Endometrium (tissue), 2 donors: ENCODE data around the gene GPN2.

Experiments used
- FAIRE-seq: peaks from 2 replicates; lab custom pipeline; 2012; peaks lifted over from hg19 to GRCh38; lab: Jason Lieb, UNC
- donor health status: control.
- donor health status: control.

GPN2 gene

DNA sequence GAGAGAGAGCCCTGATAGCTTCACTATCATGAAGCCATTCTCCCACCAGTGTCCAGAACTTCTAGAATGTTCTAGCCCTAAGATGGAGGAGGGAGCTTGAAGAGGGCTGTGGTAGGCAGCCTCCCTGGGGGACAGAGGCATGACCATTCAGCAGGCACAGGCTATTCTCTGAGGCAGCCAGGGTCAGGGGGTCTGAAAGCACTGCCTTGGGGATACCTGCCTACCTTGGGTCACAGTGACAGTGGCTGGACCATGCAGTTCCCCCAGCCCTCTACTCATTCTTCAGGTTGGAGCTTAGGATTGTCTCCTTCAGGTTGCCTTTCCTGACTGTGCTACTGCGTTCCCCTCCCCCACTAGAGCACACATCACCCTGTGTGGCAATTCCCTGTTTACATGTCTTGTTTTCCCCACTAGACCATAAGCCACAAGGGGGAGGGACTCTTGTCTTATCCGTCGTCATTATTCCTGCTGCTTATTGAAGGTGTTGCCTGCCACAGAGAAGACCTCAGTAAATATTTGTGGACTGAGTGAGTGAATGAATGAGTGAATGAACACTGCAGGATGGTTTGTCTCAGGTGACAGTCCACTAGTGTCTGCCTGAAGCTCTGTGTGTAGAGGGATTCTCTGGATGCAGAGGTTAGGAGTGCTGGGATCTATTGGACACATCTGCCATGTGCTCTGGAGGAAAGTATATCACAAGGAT, 58.4 kb downstream of the GPN2 start:
- FAIRE-seq: no peak

DNA sequence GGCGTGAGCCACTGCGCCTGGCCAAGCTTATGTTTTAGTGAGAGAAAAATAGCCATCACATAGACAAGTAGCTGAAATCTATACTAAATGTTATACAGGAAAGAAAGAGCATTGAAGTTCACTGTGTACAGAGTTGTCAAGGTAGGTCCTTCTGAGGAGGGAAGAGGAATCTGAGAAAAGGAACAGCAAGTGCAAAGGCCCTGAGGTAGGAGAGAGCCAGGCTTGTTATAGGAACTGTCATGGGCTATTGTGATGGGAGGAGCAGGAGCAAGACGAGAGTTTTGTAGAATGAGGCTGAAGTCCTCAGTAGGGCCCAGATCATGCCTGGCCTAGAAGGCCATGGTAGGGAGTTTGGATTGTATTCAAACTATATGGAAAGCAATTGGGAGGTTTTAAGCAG, 59.0 kb downstream of the GPN2 start:
- FAIRE-seq: no peak

DNA sequence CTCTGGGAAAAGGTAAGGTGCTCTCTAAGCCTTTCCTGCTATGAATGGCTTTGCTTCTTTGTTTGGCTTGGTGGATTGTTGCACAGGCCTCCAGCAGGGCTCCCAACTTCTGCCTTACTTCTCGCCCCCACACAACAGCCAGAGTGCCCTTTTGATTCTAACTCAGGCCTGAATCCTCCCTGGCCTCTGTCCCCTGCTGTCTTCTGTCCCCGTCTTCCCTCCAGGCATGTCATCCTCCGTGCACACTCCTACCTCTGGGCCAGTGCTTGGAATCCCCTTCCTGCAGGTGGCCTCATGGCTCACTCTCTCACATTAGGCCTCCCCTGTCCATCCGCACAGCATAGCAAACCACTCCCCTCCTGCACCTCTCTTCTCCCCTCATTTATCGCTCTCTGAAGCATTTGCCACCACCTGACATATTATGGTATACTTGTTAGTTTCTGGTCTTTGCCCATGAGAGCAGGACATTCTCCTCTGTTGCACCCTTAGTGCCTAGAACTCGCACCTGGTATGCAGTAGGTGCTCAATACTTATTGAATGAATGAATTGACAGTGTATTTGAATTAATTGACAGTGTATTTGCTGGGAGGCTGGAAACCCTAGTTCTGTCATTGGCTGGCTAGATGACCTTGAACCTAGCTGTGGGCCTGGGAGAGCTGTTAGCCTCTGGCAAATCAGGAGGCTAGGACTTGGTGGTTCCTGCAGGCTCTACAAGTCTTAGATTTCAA, 60.7 kb downstream of the GPN2 start:
- no peak for FAIRE-seq

GRCh38 chr1:26828411-26828991, 61.6 kb downstream of the GPN2 start:
- no peak for FAIRE-seq

GRCh38 chr1:26827663-26828062, 62.4 kb downstream of the GPN2 start:
- no peak for FAIRE-seq

GRCh38 chr1:26827106-26827604, 62.9 kb downstream of the GPN2 start:
- no peak for FAIRE-seq

DNA sequence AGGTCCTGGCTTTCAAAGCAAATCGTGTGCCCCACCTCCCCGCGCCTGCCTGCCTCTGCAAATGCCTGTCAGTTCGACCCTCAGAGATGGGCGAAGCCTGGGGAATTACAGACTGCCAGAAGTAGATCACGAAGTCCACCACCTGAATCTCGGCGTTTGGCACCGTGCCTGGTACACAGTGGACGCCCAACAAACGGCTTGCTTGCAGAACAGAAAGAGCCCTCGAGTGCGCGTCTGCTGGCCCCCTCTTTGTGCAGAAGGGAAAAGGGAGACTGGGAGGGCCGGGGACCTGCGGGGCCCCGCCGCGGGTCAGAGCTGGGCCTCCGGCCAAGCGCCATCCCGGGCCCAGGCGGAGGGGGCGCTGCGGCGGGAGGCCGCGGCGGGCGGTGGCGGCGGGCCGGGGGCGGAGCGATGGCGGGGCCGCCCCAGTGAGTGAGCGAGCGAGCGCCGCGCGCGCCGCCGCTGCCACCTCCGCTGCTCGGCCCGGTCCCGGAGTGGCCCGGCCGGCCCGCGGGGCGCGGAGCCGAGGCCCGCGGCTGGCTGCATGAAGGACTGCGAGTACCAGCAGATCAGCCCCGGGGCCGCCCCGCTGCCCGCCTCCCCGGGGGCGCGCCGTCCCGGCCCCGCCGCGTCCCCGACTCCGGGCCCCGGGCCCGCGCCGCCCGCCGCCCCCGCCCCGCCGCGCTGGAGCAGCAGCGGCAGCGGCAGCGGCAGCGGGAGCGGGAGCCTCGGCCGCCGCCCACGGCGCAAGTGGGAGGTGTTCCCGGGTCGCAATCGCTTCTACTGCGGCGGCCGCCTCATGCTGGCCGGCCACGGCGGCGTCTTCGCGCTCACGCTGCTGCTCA, 63.6 kb downstream of the GPN2 start, which contains the start of gene ZDHHC18:
ZDHHC18 (plus strand) TSS at position 428 of the 845 bp plus-strand sequence; CDS start at position 545, 117 bp downstream.
- no peak for FAIRE-seq
